Bronchial epithelial cell (primary cell): ENCODE data around the gene PRKCB. TPM values are rescaled to one million over a fixed set of nuclear protein-coding genes. Genes with fewer than 3 reads are reported as not detected.

Source experiments
- DNase-seq: peaks from one replicate; pipeline ENCODE4 v3.0.0-alpha.2; 2010; ENCODE audit warnings: low read depth
- FAIRE-seq: peaks from 2 replicates; lab custom pipeline; 2011; peaks lifted over from hg19 to GRCh38; lab: Jason Lieb, UNC
- H3K27me3 ChIP-seq: 2 replicates; pipeline ENCODE4 v1.5.1; 2011; ENCODE audit warnings: low read length; ENCODE audit not compliant: control insufficient read depth, insufficient read depth
- H3K36me3 ChIP-seq: 2 replicates; pipeline ENCODE4 v1.5.1; 2011; ENCODE audit warnings: low read length; ENCODE audit not compliant: control insufficient read depth, insufficient read depth
- H3K4me3 ChIP-seq: 2 replicates; pipeline ENCODE4 v1.5.1; 2011; ENCODE audit warnings: mild to moderate bottlenecking, low read depth, low read length, control low read depth
- total RNA-seq: library from RNA; depleted of rRNA; stranded (reverse); fragments of >200 nt; gene quantifications from 2 replicates; pipeline ENCODE4 v1.2.1, GENCODE V29; 2014
- TF ChIP-seq, protein P1 (sequence below): IDR thresholded peaks from 2 replicates; pipeline ENCODE4 v1.5.1; 2011; ENCODE audit warnings: mild to moderate bottlenecking, moderate library complexity, low read length, control low read depth, inconsistent platforms; ENCODE audit not compliant: insufficient read depth, severe bottlenecking

Gene PRKCB
- total RNA-seq, 1 donor from 2014 or later: not detected

DNA sequence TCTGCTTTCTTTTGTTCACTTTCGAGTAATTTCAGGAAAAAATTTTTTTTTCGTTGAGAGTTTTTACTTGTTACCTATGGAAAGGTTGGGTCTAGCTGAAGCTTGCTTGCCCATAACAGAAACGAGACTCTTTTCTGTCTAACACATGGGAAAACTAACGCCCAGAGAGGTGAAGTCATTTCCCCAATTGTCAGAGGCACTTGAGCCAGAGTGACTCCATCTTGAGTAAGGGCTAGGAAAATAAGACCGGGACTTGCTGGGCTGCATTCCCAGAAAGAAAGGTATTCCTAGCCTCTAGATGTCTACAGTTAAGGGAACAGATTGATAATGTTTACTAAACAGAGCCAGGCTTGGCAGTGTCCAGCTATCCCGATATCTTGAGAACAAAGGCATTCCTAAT lies 26.8 kb downstream of the PRKCB start:
- Histone ChIP-seq H3K27me3 (no peaks in the 10 kb centered on the region), H3K36me3 (no peaks in the 10 kb centered on the region), H3K4me3 (no peak overlapping the region)
- TF ChIP-seq, protein P1, sequence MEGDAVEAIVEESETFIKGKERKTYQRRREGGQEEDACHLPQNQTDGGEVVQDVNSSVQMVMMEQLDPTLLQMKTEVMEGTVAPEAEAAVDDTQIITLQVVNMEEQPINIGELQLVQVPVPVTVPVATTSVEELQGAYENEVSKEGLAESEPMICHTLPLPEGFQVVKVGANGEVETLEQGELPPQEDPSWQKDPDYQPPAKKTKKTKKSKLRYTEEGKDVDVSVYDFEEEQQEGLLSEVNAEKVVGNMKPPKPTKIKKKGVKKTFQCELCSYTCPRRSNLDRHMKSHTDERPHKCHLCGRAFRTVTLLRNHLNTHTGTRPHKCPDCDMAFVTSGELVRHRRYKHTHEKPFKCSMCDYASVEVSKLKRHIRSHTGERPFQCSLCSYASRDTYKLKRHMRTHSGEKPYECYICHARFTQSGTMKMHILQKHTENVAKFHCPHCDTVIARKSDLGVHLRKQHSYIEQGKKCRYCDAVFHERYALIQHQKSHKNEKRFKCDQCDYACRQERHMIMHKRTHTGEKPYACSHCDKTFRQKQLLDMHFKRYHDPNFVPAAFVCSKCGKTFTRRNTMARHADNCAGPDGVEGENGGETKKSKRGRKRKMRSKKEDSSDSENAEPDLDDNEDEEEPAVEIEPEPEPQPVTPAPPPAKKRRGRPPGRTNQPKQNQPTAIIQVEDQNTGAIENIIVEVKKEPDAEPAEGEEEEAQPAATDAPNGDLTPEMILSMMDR: no peak
- FAIRE-seq (no peak), DNase-seq (no peak)

DNA sequence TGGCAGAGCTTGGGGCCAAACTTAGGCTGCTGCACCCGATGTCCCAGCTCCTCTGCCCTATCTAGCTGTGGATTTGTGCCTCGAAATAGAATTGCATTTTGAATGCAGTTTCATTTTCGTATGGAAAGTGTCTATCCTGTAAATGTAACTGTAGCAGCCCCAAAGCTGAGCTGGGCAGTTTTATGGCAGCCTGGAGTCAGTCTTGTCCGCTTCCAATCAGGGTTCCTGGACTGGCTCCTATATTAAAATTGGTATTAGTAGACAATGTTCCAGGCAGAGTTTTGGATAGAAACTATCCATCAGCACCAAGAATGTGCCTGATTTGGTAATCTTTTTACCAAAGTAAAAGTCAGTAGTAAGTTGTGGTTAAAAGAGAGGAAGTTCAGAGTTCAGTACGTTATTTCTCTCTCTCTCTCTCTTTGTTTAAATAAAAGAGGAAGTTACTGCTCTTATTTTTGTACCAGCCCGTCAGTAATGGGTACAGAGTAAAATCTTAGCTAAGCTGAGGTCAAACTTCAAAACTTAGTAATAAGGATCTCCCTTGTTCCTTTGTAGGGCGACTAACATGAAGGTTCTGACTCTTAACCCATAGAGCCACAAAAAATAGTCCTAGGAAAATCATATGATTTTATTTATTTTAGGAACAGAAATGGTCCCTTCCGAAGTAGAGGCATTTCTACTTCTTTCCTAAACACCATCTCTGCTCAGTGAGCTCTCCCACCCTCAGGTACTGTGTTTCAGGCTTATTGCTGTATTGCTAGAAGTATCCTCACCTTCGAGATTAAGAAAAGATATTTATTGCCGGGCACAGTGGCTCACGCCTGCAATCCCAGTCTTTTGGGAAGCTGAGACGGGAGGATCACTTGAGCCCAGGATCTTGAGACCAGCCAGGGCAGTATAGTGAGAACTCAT lies 28.0 kb downstream of the PRKCB start:
- TF ChIP-seq, protein P1: no peak
- no peaks in the 10 kb centered on the region for H3K27me3 ChIP-seq
- no peak for FAIRE-seq

DNA sequence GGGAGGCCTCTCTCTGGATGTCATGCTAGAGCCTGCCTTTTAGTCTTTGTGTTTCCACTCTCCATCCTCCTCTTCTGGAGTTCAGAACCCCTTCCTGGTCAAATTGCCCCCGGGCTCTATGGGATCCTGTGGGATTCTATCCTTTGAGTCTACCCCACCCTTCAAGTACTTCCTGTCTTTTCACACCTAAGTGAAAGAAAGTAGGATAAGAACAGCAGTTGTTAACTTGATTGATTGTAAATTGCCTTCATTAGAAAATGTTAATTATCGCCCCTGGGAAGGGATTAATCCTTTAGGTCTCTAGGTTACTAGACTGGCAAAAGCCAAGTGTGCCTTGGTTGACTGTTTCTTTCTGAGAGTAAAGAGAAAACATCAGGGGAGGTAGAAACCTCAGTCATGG lies 30.1 kb downstream of the PRKCB start:
- no peaks in the 10 kb centered on the region for H3K36me3 ChIP-seq
- no peak overlapping the region for H3K4me3 ChIP-seq
- no peaks in the 10 kb centered on the region for H3K27me3 ChIP-seq
- no peak for DNase-seq
- FAIRE-seq: no peak
- TF ChIP-seq, protein P1: no peak

More for the DNA sequence above, 28.0 kb downstream of the PRKCB start:
- no peak for DNase-seq
- no peaks in the 10 kb centered on the region for H3K36me3 ChIP-seq
- no peak overlapping the region for H3K4me3 ChIP-seq

DNA sequence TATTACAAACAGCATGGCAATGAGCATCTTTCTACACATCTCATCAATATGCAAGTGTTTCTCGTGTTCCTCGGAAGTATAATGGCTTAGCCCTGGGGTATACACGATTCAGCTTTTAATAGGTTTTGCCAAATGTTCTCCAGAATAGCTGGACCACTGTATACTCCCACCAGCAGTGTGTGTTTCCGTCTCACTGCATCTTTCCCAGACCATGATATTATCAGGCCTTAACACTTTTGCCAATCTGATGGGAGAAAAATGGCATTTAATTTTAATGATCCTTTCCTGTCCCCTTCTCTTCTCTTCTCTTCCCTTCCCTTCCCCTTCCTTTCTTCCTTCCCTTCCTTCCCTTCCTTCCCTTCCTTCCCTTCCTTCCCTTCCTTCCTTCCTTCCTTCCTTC lies 30.8 kb downstream of the PRKCB start:
- TF ChIP-seq, protein P1: no peak
- no peaks in the 10 kb centered on the region for H3K36me3 ChIP-seq
- no peak overlapping the region for H3K4me3 ChIP-seq
- DNase-seq (no peak), FAIRE-seq (no peak)
- no peaks in the 10 kb centered on the region for H3K27me3 ChIP-seq

DNA sequence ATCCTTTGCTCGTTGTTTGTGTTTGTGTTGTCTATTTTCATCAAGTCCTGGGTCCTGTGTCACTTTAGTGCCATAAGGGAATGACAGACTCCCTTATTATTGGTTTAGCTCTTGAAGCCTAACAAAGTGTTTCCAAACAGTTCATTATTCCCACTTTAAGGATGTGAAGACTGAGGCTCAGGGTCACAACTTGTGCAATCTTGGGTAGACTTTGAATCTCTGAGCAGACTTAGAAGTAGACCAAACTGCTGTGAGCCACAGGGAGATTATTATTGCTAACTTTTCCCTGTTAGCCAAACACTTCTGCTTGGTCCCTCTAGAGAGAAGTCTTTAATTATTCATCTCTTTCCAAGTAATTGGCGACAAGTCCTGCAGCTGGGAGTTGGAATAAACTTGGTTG lies 31.8 kb downstream of the PRKCB start:
- TF ChIP-seq, protein P1: no peak
- Histone ChIP-seq H3K27me3 (no peaks in the 10 kb centered on the region), H3K36me3 (no peaks in the 10 kb centered on the region), H3K4me3 (no peak overlapping the region)
- FAIRE-seq (no peak), DNase-seq (no peak)
